DND-41 (cell line): ENCODE results near the gene CCDC134.

Experiments
- ATAC-seq: fragments of 200-7000 bp; cut with Tn5 transposase; 3 replicates; pipeline ENCODE4 v1.9.1; 2021; ENCODE audit warnings: low read depth; ENCODE audit not compliant: insufficient read depth
- DNase-seq: peaks from one replicate; pipeline ENCODE4 v3.0.0-alpha.2; 2020
- H2AFZ ChIP-seq: 2 replicates; pipeline ENCODE4 v1.6.0; 2012; ENCODE audit warnings: low read depth, low read length
- H3K27ac ChIP-seq: 2 replicates; pipeline ENCODE4 v1.5.1; 2012; ENCODE audit warnings: low read length, inconsistent platforms
- H3K27me3 ChIP-seq: fragments of 200-600 bp; sonication (generic); 2 replicates; pipeline ENCODE4 v1.6.0; 2012; ENCODE audit warnings: low read length, mild to moderate bottlenecking, inconsistent platforms; ENCODE audit not compliant: insufficient read depth, poor library complexity
- H3K36me3 ChIP-seq: 2 replicates; pipeline ENCODE4 v1.5.1; 2012; ENCODE audit warnings: low read length, inconsistent platforms; ENCODE audit not compliant: insufficient read depth
- H3K4me1 ChIP-seq: 2 replicates; pipeline ENCODE4 v1.5.1; 2012; ENCODE audit warnings: mild to moderate bottlenecking, low read length; ENCODE audit not compliant: insufficient read depth
- H3K4me2 ChIP-seq: 2 replicates; pipeline ENCODE4 v1.6.0; 2012; ENCODE audit warnings: mild to moderate bottlenecking, moderate library complexity, low read length, inconsistent platforms; ENCODE audit not compliant: insufficient read depth
- H3K4me3 ChIP-seq, 2 experiments: fragments of 200-600 bp in 1 of 2; shearing (Covaris generic) in 1 of 2; 2 replicates each; pipeline ENCODE4 v1.5.1; 2012 to 2016; ENCODE audit warnings: inconsistent platforms in 2 of 2, low read length in 2 of 2, mild to moderate bottlenecking in 2 of 2, low read depth in 1 of 2, moderate library complexity in 1 of 2
- H3K79me2 ChIP-seq: 2 replicates; pipeline ENCODE4 v1.6.0; 2012; ENCODE audit warnings: low read length, inconsistent platforms; ENCODE audit not compliant: insufficient read depth
- H3K9ac ChIP-seq: 2 replicates; pipeline ENCODE4 v1.6.0; 2012; ENCODE audit warnings: low read depth, mild to moderate bottlenecking, inconsistent platforms, low read length, moderate library complexity
- H3K9me3 ChIP-seq: 2 replicates; pipeline ENCODE4 v1.5.1; 2012; ENCODE audit warnings: low read length, moderate library complexity, mild to moderate bottlenecking, inconsistent platforms; ENCODE audit not compliant: insufficient read depth, severe bottlenecking
- H4K20me1 ChIP-seq: 2 replicates; pipeline ENCODE4 v1.6.0; 2012; ENCODE audit warnings: low read length; ENCODE audit not compliant: insufficient read depth
- CTCF ChIP-seq: IDR thresholded peaks from 2 replicates; pipeline ENCODE4 v1.5.1; 2012; ENCODE audit warnings: borderline replicate concordance, low read length, moderate library complexity, mild to moderate bottlenecking; ENCODE audit not compliant: poor library complexity, severe bottlenecking; ENCODE audit errors: extremely low read depth
- EZH2 ChIP-seq: IDR thresholded peaks from 3 replicates; pipeline ENCODE4 v1.6.1; 2012; ENCODE audit warnings: borderline replicate concordance, low read depth, mild to moderate bottlenecking, moderate library complexity, low read length, inconsistent platforms; ENCODE audit not compliant: severe bottlenecking

The CCDC134 gene

GRCh38 chr22:41826430-41827383, 26.2 kb downstream of the CCDC134 start:
- no peak overlapping the region for H3K4me3 ChIP-seq
- no peaks in the 10 kb centered on the region for H3K9me3 ChIP-seq
- H3K4me1 ChIP-seq: peaks cover 10% of the 10 kb centered on the region
- no peak overlapping the region for H3K4me2 ChIP-seq
- H2AFZ ChIP-seq: no peak overlapping the region
- H3K36me3 ChIP-seq: peaks cover 34% of the 10 kb centered on the region
- H4K20me1 ChIP-seq: 0 out of 2 replicates have a peak, but pooled peaks cover 5% of the 10 kb centered on the region
- H3K27me3 ChIP-seq: no peaks in the 10 kb centered on the region
- H3K9ac ChIP-seq: no peak overlapping the region
- TF ChIP-seq CTCF: no peak
- TF ChIP-seq EZH2: no peak
- H3K79me2 ChIP-seq: peaks cover 8% of the 10 kb centered on the region
- DNase-seq (no peak), ATAC-seq (no peak)
- 0 out of 2 replicates have a peak overlapping the region, but pooled peaks have one; percentile 5 for H3K27ac ChIP-seq

GRCh38 chr22:41827671-41828070, 27.2 kb downstream of the CCDC134 start:
- Histone ChIP-seq H3K4me2 (no peak overlapping the region), H3K36me3 (peaks cover 26% of the 10 kb centered on the region), H3K9me3 (no peaks in the 10 kb centered on the region), H3K4me3 (no peak overlapping the region), H3K9ac (no peak overlapping the region), H2AFZ (no peak overlapping the region), H3K4me1 (peaks cover 17% of the 10 kb centered on the region), H3K79me2 (peaks cover 17% of the 10 kb centered on the region), H3K27ac (peak overlapping the region; percentile 26), H4K20me1 (no peaks in the 10 kb centered on the region), H3K27me3 (no peaks in the 10 kb centered on the region)
- ATAC-seq (no peak), DNase-seq (no peak)
- TF ChIP-seq CTCF: no peak

GRCh38 chr22:41828516-41828915, 28.0 kb downstream of the CCDC134 start:
- no peak for TF ChIP-seq CTCF
- no peak for TF ChIP-seq EZH2
- Histone ChIP-seq H3K36me3 (peaks cover 22% of the 10 kb centered on the region), H3K9me3 (no peaks in the 10 kb centered on the region), H3K27me3 (no peaks in the 10 kb centered on the region), H3K79me2 (peaks cover 23% of the 10 kb centered on the region), H3K4me3 (no peak overlapping the region), H3K27ac (peak overlapping the region; percentile 26), H3K9ac (no peak overlapping the region), H2AFZ (no peak overlapping the region), H3K4me2 (no peak overlapping the region), H3K4me1 (peaks cover 17% of the 10 kb centered on the region), H4K20me1 (no peaks in the 10 kb centered on the region)
- DNase-seq (no peak), ATAC-seq (no peak)
